ENCODE results near the gene LAIR1. TPM values are rescaled to one million over a fixed set of nuclear protein-coding genes. Genes with fewer than 3 reads are reported as not detected.

Gene LAIR1
- total and polyA plus RNA-seq, 12 donors, result 2.1 to 36.3 (median 5.1) TPM

- Histone ChIP-seq H3K27ac (no peak overlapping the region), H3K4me1 (peaks cover 0 to 28% (median 0%) of the 10 kb centered on the region in 9 donors), H3K4me3 (no peak overlapping the region), H3K36me3 (no peaks in the 10 kb centered on the region), H3K27me3 (peaks cover 0 to 21% (median 14%) of the 10 kb centered on the region in 7 donors), H3K9me3 (no peaks in the 10 kb centered on the region)
- ATAC-seq, result no peak
- no peak for DNase-seq
- TF ChIP-seq CTCF (IDR thresholded peaks at IDR 0.05), result no peak
- 66 to 69% methylated on average over 8 of the region's 8 CpGs for WGBS, 2 donors
- intact Hi-C loops (cut with DNase I), result no loop called here
These were observed 23.4 kb downstream of the LAIR1 start for GRCh38 chr19:54341295-54341694.

- TF ChIP-seq CTCF (IDR thresholded peaks at IDR 0.05), result no peak
- H3K9me3 ChIP-seq, result no peaks in the 10 kb centered on the region
- ATAC-seq (peak in 4 of 8 donors; percentile 22 to 58 (median 42)), DNase-seq (no peak)
- H3K4me1 ChIP-seq, result peaks cover 0 to 20% (median 0%) of the 10 kb centered on the region in 9 donors
- 55 to 57% methylated on average over 9 of the region's 9 CpGs for WGBS, 2 donors
- H3K4me3 ChIP-seq, result no peak overlapping the region
- intact Hi-C loops (cut with DNase I), result no loop called here
- H3K27ac ChIP-seq, result no peak overlapping the region
- peaks cover 0 to 15% (median 10%) of the 10 kb centered on the region in 7 donors for H3K27me3 ChIP-seq
- no peaks in the 10 kb centered on the region for H3K36me3 ChIP-seq
These were observed 24.9 kb downstream of the LAIR1 start for GRCh38 chr19:54339646-54340358.

DNA sequence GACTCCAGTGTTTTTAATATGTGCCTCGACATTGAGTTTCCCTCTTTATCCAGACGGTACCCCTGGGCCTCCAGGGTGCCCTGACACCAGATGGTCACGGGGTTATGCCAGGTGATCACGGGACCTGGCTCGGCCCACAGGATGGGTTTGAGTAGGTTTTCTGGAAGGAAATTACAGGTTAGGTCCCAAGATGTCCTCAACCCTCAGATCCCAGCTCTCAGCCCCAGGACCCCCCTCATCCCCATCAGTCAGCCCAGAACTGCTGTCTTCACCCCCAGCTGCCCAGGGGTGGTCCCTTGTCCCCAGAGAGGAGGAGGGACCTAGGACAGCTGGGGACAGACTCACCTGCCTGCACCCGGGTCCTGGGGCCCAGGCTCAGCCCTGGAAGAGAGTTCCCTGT is 26.2 kb downstream of the LAIR1 start:
- DNase-seq (no peak), ATAC-seq (no peak)
- Histone ChIP-seq H3K4me3 (no peak overlapping the region), H3K27ac (no peak overlapping the region), H3K4me1 (peaks cover 0 to 14% (median 0%) of the 10 kb centered on the region in 9 donors), H3K27me3 (peaks cover 0 to 15% (median 10%) of the 10 kb centered on the region in 7 donors), H3K36me3 (no peaks in the 10 kb centered on the region), H3K9me3 (no peaks in the 10 kb centered on the region)
- TF ChIP-seq CTCF (IDR thresholded peaks at IDR 0.05), result no peak
- 71 to 84% methylated on average over 6 of the region's 6 CpGs for WGBS, 2 donors
- intact Hi-C loops (cut with DNase I), result no loop called here

GRCh38 chr19:54337858-54338230 is 26.9 kb downstream of the LAIR1 start:
- TF ChIP-seq CTCF (IDR thresholded peaks at IDR 0.05), result no peak
- Histone ChIP-seq H3K9me3 (no peaks in the 10 kb centered on the region), H3K27me3 (peaks cover 0 to 15% (median 10%) of the 10 kb centered on the region in 7 donors), H3K36me3 (no peaks in the 10 kb centered on the region), H3K4me3 (no peak overlapping the region), H3K4me1 (peaks cover 0 to 14% (median 0%) of the 10 kb centered on the region in 9 donors), H3K27ac (no peak overlapping the region)
- intact Hi-C loops (cut with DNase I), result no loop called here
- 68 to 76% methylated on average over 9 of the region's 9 CpGs for WGBS, 2 donors
- ATAC-seq (peak in 1 of 8 donors; percentile 13), DNase-seq (no peak)

Measured in heart right ventricle (tissue), 16 donors.